GM21515 (cell line): ENCODE results near the gene GPN3.
A peak's percentile ranks its signal among the peaks of the same experiment; 100 is the strongest.
"Not testable (repeated sequence)": the region's sequence is repeated elsewhere in the genome, so short reads cannot be mapped to it uniquely, and the experiment has no call there.

Experiments used
- ATAC-seq: cut with Tn5 transposase; IDR thresholded peaks from one replicate; pipeline ENCODE4 v1.9.1; 2021; ENCODE audit not compliant: unreplicated experiment

GPN3 gene

GRCh38 chr12:110449799-110450497 lies 18.1 kb downstream of the GPN3 start, which contains the start of gene ARPC3:
Gene ARPC3, minus strand, starts transcription at chr12:110450337. Its CDS starts 77 bp downstream, at chr12:110450260.
- peak; percentile 90 for ATAC-seq

GRCh38 chr12:110444455-110444854 lies 23.6 kb downstream of the GPN3 start:
- no peak for ATAC-seq

DNA sequence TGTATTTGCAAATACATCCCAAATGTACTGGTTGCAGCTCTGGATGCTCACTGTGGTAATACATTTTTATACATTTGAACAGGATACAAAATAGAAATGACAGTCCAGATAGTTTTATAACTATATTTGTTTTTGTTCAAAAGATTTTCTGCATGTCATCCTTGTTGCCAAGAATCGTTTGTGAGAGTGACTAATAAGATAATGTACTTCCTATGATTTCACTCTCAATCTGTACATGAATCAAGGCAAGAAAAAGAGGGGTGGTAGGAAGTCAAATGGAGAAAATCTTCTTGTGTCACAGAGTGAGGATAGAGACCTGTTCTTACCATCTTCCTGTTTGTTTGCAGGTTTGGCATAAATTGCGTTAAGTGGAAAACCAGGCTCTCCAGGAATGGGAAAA lies 31.8 kb downstream of the GPN3 start:
- no peak for ATAC-seq

DNA sequence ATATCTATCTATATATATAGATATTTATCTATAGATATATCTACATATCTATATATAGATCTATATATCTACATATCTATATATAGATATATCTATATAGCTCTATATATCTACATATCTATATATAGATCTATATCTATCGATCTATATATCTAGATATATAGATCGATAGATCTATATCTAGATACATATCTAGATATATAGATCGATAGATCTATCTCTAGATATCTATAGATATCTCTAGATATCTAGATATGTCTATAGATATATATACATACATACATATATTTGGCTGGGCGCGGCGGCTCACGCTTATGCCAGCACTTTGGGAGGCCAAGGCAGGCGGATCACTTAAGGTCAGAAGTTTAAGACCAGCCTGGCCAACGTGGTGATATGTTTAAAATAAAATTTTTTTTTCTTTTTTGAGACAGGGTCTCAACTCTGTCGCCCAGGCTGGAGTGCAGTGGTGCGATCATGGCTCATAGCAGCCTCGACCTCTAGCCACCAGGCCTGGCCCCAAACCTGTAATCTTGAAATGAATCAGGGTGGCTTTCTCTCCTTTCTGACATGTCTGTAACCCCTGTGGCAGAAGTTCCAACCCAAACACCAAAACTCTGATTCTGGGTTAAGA lies 36.0 kb downstream of the GPN3 start:
- ATAC-seq, result no peak

DNA sequence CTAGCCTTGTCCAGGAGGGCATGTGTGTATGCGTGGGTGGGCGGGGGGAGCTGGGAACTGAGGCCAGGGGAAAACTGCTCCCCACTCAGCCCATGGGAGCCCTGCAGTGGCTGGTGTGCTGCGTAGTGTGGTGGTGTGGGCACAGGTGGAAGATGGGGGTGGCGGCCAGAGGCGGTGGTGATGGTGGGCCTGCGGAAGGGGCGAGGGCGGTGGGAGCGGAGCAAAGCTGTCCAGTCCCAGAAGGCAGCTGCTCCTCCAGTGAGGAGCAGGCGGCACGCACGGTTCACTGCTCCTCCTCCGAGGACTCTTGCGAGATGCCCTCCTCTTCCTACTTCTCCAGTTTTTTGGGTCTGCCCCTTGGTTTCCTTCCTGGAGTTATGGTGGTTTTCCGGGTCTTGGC lies 38.4 kb downstream of the GPN3 start:
- ATAC-seq, result not testable (repeated sequence)

GRCh38 chr12:110426406-110426805 lies 41.7 kb downstream of the GPN3 start:
- no peak for ATAC-seq

GRCh38 chr12:110424237-110424636 lies 43.8 kb downstream of the GPN3 start:
- ATAC-seq, result no peak

- ATAC-seq, result no peak
These were observed 46.4 kb downstream of the GPN3 start for GRCh38 chr12:110421701-110422100.

- ATAC-seq, result no peak
These were observed 46.8 kb downstream of the GPN3 start for GRCh38 chr12:110421159-110421661.

- ATAC-seq, result not testable (repeated sequence)
These were observed 47.4 kb downstream of the GPN3 start for GRCh38 chr12:110420644-110421043.

GRCh38 chr12:110417113-110417512 lies 50.9 kb downstream of the GPN3 start:
- ATAC-seq, result not testable (repeated sequence)

DNA sequence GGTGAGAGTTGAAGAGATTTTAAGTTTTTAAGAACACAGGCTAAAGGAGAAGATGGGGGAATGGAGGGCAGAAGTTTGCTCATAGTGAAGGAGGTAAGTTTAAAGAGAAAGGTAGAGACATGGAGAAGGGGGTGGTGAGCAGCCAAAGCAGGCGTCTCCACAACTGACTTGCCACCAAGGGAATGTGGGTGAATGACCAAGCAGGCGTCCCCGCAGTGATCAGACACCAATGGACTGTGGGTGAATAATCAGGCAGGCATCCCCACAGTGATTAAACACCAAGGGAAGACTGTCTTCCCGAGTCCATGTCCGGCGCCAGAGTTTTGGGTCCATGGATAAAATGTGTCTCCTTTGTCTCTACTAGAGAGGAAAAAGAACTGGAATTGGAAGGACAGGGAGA lies 58.0 kb downstream of the GPN3 start:
- not testable (repeated sequence) for ATAC-seq

DNA sequence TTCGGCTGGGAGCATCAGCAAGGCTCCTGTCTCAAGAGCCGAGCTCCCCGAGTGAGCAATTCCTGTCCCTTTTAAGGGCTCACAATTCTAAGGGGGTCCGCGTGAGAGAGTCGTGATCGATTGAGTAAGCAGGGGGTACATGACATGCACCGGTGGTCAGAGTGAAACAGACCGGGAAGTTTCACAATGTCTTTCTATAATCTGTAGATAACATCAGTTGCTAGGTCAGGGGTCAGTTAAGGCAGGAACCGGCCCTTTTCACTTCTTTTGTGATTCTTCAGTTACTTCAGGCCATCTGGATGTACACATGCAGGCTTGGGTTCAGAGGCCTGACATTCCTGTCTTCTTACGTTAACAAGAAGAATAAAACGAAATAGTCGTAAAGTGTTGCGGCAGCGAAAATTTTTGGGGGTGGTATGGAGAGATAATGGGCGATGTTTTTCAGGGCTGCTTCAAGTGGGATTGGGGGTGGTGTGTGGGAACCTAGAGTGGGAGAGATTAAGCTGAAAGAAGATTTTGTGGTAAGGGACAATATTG lies 62.9 kb downstream of the GPN3 start:
- ATAC-seq, result not testable (repeated sequence)

GRCh38 chr12:110403976-110404682 lies 63.9 kb downstream of the GPN3 start:
- peak; percentile 53 for ATAC-seq

- peak; percentile 71 for ATAC-seq
These were observed 64.7 kb downstream of the GPN3 start, which contains the start of gene ANAPC7 for GRCh38 chr12:110403146-110403975. Gene ANAPC7, minus strand, starts transcription at chr12:110403708. Its CDS starts 81 bp downstream, at chr12:110403627.
